ENCODE measurements around the gene BICDL1.

The BICDL1 gene

DNA sequence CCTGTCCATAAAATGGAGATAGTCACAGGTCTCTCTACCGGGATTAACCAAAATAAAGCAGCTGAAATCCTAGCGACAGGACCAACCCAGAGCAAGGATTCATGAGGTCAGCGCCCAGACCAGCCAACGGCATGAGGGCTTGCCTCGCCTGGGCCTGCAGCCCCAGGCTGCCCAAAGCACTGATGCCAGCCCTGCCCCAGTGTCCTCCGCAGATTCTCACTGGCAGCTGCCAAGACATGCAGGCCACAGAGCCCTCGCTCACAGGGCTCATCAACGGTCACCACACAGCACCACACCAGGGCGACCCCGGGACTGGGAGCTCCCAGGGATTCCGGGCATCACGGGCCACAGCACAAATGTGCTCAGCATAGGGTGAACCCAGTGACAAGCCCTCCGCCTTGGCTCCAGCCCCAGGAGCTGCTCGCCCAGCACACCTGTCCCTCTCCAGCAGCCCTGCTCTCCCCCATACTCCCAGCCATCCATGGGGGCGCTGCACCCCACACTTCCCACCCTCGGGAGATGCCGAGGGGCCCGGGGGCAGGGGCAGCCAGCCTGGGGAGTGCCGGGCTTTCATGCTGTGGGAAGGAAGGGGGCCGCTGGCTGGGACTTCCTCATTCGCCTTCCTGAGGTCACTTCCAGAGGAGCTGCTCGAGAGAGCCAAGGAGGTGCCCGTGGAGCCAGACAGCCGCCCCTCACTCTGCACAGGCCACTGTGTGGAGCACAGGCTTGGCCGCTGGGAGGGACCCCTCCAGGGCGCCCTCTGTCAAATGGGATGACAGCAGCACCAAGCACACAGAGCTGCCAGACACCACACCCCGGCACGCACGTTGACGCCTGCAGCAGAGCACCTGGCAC is 113.4 kb downstream of the BICDL1 start:
- no peak for DNase-seq (ENCODE audit: low spot score)

DNA sequence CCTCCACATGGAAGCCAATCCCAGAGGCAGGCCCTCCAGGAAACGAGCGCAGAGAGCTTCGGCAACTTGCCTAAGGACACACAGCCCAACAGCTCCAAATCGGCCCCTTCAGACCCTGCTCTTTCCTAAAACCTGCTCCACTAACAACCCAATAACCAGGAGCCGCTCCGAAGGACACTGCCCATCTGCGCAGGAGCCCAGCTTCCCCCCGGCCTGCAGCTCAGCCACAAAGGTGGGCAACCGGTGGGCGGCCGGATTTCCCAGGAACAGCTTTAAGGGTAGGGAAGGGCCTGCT is 114.0 kb downstream of the BICDL1 start:
- no peak for DNase-seq (ENCODE audit: low spot score)

DNA sequence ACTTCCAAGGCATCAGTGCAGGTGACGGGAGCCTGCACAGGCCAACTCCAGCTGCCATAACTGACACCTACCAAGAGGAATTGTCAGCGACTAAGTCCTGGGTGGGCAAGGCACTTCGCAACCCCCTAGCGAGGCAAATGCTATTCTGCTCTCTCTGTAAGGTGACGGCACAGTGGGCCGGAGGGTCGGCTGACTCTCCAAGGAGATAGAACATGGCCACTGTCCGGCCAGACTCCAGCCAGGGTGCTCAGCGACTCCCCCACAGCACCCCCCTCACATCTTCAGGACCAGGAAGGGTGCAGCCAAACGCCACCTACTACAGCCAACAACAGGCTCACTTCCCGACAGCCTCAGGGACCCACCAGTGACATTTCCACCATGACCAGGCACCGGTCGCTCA is 114.3 kb downstream of the BICDL1 start:
- no peak for DNase-seq (ENCODE audit: low spot score)

DNA sequence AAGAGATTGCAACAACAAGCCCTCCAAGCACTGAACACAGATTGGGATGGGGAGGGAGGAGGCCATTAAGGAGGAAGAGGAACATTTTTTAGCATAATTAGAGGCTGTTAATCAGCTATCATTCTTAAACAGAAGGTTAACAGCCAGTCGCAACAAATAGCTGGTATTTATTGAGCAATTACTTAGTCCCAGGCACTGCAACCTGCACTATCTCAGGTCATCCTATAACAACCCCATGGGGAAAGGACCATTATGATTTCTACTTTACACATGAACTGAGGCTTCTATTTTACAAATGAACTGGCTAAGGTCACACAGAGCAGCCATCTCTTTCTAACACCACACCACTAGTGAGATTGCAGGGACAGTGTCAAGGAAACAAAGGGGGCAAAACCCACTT is 117.1 kb downstream of the BICDL1 start:
- DNase-seq (ENCODE audit: low spot score), result no peak

DNA sequence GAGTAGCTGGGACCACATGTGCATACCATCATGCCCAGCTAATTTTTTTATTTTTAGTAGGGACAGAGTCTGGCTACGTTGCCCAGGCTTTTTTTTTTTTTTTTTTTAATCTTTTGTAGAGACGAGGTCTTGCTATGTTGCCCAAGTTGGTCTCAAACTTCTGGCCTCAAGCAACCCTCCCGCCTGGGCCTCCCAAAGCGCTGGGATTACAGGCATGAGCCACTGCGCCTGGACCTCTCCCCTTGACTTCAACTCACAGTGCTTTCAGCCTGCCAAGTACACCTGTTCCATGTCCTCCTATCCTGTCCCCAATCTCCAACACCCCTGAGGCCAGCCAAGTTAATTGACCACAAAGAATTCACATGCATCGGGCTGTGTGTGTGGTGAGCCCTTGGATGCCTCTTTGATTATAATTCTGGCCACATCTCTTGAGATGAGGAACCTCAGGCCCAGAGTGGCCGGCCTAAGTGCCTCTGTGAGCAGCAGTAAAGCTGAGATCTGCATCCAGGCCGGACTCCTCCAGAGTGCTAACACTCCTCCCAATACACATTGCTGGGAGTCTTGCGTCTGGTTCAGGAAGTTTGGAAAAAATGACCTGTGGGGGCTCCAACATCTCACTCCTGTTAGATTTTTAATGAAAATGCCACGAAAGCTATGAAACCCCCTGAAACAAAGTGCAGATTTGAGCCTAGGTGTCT is 120.7 kb downstream of the BICDL1 start:
- no peak for DNase-seq (ENCODE audit: low spot score)

DNA sequence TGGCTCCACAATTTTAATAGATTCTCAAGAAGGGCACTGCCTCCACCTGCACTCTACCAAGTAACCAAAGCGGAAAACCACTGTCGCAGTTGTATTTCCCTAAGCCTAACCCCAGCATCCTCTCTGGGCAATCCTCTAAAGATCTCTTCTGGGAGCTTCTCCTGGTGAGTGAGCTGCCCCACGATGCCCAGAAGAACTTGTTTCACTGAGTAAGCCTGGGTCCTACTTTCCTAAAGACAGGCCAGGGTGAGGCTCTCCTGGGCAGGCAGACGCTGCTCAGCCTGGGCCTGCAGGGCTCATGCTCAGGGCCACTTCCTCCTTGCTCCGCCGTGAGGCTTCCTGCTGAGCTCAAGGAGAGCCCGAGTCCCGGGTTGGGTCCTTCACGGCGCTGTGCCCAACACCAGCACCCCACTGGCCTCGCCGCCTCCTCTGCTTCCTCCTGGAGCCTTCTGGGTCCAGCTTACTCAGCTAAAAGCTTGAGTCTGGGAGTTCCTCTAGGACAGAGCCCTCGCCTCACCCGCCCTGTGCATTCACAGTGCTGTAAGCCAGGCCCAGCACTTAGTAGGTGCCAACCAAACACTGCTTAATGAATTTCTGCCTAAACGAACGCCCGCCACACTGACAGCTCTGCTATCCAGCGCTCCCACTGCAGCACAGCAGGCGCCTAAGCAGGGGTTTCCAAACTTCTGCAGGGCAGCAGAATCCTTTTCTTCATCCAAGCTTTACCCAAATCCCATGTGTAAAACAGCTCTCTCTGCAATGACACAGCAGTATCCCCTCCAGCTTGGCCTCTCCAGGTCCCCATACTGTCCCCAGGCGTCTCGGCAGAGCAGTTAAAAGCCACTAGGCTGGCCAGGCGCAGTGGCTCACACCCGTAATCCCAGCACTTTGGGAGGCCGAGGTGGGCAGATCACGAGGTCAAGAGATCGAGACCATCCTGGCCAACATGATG is 121.8 kb downstream of the BICDL1 start:
- DNase-seq (ENCODE audit: low spot score), result peak; percentile 79

DNA sequence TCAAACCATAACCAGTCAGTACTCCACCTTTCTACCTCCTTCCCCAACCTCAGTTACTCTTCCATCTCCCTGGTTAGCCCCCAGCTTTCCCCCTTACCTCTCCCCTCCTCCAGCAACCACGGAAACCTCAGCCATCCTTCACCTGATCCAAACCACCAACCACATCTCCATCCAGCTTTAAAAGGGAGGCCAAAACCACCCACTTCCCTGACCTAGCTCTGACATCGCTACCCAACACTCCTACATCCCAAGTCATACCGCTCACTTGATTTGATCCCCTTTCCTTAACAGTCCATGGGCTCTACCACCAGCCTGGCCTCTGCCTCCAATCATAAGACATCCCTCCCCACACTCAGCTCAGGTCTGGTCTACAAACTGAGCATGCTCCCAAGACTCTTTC is 126.0 kb downstream of the BICDL1 start:
- DNase-seq (ENCODE audit: low spot score), result no peak

DNA sequence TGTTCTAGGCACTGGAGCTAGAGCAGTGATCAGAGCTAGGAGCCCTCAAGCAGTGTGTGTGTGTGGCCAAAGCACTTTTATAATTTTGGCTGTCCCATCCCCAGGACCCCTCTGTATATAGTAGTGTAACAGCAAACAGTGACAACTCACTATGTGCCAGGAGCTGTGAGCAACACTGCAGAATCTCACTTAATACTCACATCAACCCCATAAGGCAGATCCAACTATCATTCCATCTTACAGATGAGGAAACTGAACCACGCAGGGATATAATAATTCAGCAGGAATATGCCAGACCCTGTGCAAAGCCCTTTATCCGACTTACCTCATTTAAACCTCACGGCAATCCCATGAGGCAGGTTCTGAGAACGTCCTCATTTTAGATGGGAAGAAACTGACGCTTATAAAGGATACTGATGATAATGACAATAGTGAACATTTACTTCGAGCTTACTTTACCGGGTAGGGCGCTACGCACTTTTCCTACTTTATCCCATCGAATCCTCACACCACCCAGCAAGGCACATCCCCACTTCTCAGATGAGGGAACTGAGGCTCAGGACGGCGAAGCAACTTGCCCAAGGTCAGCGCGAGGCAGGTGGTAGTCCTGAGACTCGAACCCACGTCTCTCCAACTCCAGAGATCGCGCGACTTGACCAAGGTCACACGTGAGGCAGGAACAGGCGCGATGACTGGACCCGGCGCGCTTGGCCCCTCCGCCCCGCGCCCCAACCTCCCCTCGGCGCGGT is 126.8 kb downstream of the BICDL1 start:
- no peak for DNase-seq (ENCODE audit: low spot score)

DNA sequence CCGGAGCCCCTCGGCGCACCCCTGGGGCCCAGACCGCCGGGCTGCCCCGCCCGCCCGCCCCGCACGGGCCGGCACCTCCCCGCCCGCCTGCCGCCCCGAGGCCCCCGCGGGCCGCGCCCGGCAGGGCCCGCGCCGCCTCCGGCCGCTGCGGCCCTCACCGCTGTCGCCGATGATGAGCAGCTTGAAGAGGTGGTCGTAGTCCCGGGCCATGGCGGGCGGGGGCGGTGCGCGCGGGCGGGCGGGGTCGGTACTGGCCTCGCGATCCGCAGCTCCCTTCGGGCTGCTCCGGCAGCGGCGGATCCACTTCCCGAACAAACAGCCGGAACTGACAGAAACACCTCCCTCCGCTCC is 127.4 kb downstream of the BICDL1 start, which contains the start of gene RAB35:
Gene RAB35, minus strand, starts transcription at position 313 of the 351 bp plus-strand sequence. Its CDS starts 103 bp downstream, at position 210.
- DNase-seq (ENCODE audit: low spot score), result no peak

DNA sequence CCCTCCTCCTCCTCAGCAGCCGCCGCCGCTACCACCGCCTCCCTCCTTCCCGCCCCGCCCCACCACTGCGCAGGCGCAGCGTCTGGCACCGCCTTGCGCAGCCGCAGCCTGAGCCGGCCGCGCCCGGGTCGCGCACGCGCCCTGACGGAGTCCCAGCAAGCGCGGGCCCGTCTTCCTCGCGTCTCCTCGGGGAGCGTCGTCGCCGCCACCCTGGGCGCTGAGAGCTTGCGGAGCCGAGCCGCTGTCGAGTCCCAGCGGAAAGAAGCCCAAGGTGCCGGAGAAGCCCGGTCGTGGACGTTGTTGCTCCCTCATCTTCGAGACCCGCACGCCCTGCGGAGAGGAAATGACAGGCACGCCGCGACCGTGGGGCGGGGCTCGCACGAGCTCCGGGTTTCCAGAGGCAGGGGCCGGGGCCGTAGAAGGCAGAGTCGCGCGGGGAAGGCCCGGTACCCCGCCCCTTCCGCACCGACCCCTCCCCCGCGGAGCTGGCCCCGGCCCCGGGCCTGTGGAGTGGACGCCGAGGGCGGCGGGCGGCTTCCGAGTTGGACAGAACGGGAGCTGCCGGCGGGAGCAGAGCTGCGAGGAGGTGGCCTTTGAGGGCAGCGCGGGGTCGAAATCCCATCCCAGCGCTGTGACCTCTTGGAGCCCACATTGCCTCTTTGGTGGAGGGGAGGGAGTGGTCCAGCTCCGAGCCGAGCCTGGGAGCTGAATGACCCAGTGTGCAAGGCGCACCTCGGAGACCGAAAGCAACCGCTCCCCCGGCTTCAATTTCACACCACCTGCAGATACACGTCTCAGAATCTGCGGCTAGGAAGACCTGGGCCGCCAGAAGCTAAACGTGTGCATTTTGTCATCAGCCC is 128.0 kb downstream of the BICDL1 start:
- peak; percentile 96 for DNase-seq (ENCODE audit: low spot score)

DNA sequence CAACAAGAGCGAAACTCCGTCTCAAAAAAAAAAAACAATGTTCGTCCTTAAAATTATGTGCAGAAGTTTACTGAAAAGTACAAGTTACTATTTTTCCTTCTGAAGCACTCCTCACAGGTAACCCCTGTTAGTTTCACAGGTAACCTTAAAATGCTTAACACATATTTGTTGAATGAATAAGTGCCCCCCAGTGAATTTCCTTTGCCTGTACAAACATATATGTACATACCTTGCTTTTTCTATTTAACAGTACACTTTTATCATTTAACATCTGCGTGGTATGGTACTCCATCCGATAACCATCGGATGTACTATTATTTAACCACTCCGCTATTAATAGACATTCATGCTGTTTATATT is 128.9 kb downstream of the BICDL1 start:
- DNase-seq (ENCODE audit: low spot score), result no peak

DNA sequence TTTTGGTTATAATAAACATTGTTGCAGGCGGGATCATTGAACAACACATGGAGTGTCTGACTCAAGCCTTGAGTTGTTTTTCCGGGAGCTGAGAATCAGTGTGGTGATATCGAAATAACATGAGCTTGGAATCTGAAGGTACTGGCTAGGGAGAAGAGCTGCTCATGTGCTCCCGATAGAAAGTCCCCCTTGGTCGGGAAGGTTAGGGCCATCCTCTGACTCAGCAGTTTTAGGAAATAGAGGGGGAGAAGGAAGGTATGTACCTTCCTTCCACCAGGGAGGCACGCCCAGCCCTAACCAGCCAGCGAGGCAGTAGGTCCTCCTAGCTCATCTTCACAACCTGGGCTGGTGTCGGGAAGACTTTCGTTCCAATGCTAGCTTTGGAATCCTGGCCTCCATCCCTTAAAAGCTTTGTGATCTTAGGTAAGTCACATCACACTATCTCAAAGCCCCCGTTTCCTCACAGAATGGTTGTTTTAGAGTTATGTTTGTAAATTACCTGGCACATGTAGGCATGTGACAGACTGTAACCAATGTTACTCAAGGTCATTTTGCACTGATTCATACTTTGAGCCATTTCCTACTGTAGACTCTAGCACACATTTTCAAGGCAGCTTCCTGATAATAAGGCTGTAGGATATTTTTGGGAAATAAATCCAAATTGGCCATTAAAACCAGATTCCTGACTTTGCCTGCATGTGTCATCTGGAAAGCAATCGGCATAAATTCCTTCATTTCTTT is 129.5 kb downstream of the BICDL1 start:
- no peak for DNase-seq (ENCODE audit: low spot score)

DNA sequence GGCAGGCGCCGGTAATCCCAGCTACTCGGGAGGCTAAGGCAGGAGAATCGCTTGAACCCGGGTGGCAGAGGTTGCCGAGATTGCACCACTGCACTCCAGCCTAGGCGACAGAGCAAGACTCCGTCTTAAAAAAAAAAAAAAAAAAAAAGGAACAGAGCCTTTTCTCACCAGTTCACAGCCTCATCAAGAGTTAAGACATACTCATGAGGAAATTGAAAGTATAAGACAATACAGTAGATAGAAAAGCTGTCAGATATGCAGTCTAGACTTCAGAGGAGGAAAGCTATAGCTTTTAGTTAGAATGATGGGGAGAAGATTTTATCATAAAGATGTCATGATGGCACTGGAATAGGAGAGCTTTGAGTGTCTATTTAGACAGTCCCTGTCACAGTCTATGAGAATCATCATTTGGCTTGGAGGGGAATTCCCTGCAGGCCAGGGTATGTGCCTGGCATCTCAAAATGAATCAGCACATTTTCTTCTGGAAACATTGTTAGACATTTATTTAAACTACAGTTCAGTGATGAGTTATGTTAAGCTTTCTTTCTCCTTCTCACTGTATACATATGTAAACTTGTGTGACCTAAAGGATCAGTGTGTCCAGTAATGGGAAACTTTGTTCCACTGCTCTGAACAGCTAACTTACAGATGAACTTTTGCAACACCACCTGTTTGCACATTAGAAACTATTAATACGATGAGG is 130.4 kb downstream of the BICDL1 start:
- DNase-seq (ENCODE audit: low spot score), result no peak

DNA sequence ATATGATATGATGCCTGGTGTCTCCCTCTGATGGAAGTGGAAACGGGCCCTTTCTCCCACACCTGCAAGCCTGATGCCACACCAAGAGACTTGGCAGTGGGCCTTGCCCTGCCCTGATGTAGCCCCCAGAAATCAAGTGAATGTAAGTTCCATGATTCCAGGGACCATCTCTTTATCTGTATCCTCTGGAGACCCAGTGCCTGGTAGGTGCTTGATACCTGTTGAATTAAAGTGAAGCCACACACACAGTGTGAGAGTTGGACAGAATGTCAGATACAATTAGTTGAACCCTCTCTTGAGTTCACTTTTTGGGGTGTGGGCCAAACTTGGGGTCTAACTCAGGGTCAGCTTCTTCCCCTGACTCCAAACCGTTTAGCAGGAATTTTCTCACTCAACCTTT is 132.3 kb downstream of the BICDL1 start:
- DNase-seq (ENCODE audit: low spot score), result no peak

DNA sequence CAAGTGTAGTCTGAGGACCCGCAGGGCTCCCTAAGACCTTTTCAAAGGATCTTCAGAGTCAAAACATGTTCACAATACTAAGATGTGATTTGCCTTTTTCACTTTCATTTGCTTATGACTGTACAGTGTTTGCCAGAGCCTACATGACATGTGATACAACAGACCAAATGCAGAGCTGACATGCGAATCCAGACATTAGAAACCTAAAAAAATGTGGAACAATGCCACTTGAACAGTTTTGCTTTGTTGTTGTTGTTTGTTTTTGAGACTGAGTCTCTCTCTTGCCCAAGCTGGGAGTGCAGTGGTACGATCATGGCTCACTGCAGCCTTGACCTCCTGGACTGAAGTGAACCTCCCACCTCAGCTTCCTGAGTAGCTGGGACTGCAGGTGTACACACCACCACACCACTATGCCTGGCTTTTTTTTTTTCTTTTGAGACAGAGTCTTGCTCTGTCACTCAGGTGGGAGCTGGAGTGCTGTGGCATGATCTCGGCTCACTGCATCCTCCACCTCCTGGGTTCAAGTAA is 132.8 kb downstream of the BICDL1 start:
- no peak for DNase-seq (ENCODE audit: low spot score)

DNA sequence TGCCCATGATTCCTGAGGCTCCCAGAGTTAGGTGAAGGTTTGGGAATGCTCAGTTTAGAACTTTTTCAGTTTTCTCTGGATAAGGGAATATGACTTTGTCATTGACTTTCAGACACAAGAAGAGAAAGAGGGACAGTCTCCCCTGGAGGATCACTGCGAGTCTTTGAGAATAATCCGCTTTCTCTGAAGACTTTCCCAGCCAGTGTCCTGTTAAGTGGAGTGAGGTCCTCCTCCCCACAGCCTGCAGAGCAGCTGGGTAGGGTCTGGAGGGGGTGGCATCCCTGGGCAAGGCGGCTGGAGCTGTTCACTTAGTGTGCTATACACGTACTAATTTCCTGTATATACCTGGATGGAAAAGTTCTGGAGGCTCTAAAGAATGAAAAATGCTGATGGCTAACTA is 136.0 kb downstream of the BICDL1 start:
- no peak for DNase-seq (ENCODE audit: low spot score)

DNA sequence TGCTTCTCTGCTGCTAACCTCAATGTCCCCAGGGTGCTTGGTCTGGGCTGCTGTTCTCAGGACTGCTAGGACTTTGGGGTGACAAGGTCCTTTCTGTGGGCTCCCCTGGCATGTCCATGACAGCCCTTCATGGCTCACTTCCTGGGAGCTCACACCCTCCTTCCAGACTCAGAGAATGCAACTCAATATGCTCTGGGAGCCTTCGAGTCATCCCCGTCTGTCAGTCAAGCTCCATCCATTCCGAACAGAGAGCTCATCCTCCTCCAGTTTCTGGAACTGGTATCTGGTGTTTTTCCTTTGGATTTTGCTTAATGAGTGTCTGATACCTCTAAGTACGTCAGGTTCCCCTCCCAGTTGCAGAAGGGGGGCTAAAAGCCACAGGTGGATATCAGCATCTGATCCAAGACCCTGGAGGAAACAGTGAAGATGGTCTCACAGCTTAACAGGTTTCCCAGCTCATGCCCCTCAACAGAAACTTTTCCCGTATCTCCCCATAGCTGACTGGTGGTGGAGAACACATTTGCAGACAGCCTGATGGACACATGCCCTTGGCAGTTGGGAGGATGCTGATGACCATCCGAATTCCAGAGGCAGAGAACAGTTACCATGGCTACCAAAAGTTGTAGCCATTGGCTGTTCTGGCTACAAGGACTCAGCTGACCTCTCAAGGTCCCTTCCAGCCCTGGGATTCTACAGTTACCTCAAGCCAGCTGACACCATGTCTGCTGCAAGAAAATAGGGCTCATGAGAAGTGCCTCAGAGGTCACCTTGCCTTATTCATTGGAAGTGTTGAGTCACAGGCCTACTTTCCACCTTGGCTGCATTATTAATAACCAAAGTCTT is 137.0 kb downstream of the BICDL1 start:
- DNase-seq (ENCODE audit: low spot score), result no peak

DNA sequence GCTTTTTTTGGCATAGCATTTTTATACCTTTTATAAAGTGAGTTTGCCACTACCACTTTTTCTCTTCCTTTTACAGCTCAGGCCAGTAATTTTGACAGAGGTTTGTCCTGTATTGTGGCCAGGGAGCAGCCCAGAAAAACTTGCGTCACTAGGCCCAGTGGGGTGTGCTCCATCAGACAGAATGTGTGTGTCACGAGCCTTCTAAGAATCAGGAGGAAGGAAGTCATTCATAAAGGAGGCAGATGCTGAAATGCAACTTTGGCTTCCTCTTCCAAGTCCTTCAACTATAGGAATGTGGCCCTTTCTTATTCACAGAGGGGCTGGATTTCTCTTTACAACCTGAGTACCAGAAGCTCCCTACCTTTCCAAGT is 137.6 kb downstream of the BICDL1 start:
- DNase-seq (ENCODE audit: low spot score), result peak; percentile 25

Data from Ammon's horn (tissue), 1 donor.